Mesodermal cell (in vitro differentiated cells): Measurements from ENCODE around the gene ADAMTS17.

Experiments used
- H3K27ac ChIP-seq: 2 replicates; pipeline ENCODE4 v1.7.0; 2013; ENCODE audit warnings: mild to moderate bottlenecking, low read depth, low read length, moderate library complexity; ENCODE audit not compliant: severe bottlenecking
- H3K36me3 ChIP-seq: 2 replicates; pipeline ENCODE4 v1.7.1; 2013; ENCODE audit warnings: mild to moderate bottlenecking, low read length, moderate library complexity; ENCODE audit not compliant: control insufficient read depth, insufficient read depth
- H3K4me1 ChIP-seq: one replicate; pipeline ENCODE4 v1.7.1; 2013; ENCODE audit warnings: mild to moderate bottlenecking, low read length; ENCODE audit not compliant: insufficient read depth, control insufficient read depth, poor library complexity, severe bottlenecking
- H3K4me3 ChIP-seq: 2 replicates; pipeline ENCODE4 v1.7.0; 2013; ENCODE audit warnings: low read length, control low read depth, mild to moderate bottlenecking; ENCODE audit not compliant: insufficient read depth, poor library complexity, severe bottlenecking; ENCODE audit errors: extremely low read depth
- H3K9me3 ChIP-seq: 2 replicates; pipeline ENCODE4 v1.7.1; 2013; ENCODE audit warnings: mild to moderate bottlenecking, low read length, moderate library complexity; ENCODE audit not compliant: control insufficient read depth
- WGBS, 2 experiments: methylation state at CpG; one replicate each; pipeline ENCODE4 v1.1.5; 2013; ENCODE audit warnings: missing lambda C conversion rate in 2 of 2; ENCODE audit not compliant: insufficient coverage in 2 of 2; 5-methylcytosine and 5-hydroxymethylcytosine counted together

The ADAMTS17 gene

GRCh38 chr15:100166313-100166712, 175.5 kb downstream of the ADAMTS17 start:
- no CpG with 5 or more reads among the region's 1 CpG for WGBS, 2 experiments
- H3K27ac ChIP-seq, result no peak overlapping the region
- no peak overlapping the region for H3K4me3 ChIP-seq

GRCh38 chr15:100163961-100164360, 177.8 kb downstream of the ADAMTS17 start:
- 81 to 83% methylated on average over 3 of the region's 3 CpGs for WGBS, 2 experiments
- Histone ChIP-seq H3K9me3 (no peaks in the 10 kb centered on the region), H3K4me3 (no peak overlapping the region), H3K27ac (no peak overlapping the region), H3K4me1 (no peaks in the 10 kb centered on the region), H3K36me3 (no peaks in the 10 kb centered on the region)

More at GRCh38 chr15:100166313-100166712, 175.5 kb downstream of the ADAMTS17 start:
- no peaks in the 10 kb centered on the region for H3K4me1 ChIP-seq
- peaks cover 4% of the 10 kb centered on the region for H3K9me3 ChIP-seq
- H3K36me3 ChIP-seq, result no peaks in the 10 kb centered on the region

- 93 to 95% methylated on average over 8 to 10 of the region's 11 CpGs for WGBS, 2 experiments
- Histone ChIP-seq H3K27ac (no peak overlapping the region), H3K36me3 (no peaks in the 10 kb centered on the region), H3K9me3 (no peaks in the 10 kb centered on the region), H3K4me1 (no peaks in the 10 kb centered on the region), H3K4me3 (no peak overlapping the region)
These were observed 180.8 kb downstream of the ADAMTS17 start for GRCh38 chr15:100160953-100161352.

- H3K36me3 ChIP-seq, result no peaks in the 10 kb centered on the region
- no peak overlapping the region for H3K27ac ChIP-seq
- no peak overlapping the region for H3K4me3 ChIP-seq
- no peaks in the 10 kb centered on the region for H3K9me3 ChIP-seq
- no peaks in the 10 kb centered on the region for H3K4me1 ChIP-seq
- WGBS, 2 experiments, result 78 to 88% methylated on average over 2 of the region's 2 CpGs
These were observed 182.3 kb downstream of the ADAMTS17 start for GRCh38 chr15:100159436-100159835.

- no peak overlapping the region for H3K4me3 ChIP-seq
- no peaks in the 10 kb centered on the region for H3K36me3 ChIP-seq
- H3K27ac ChIP-seq, result no peak overlapping the region
- 82 to 83% methylated on average over 1 of the region's 4 CpGs for WGBS, 2 experiments
- no peaks in the 10 kb centered on the region for H3K9me3 ChIP-seq
- H3K4me1 ChIP-seq, result no peaks in the 10 kb centered on the region
These were observed 183.4 kb downstream of the ADAMTS17 start for GRCh38 chr15:100158356-100158755.

- no peaks in the 10 kb centered on the region for H3K4me1 ChIP-seq
- no peaks in the 10 kb centered on the region for H3K36me3 ChIP-seq
- H3K27ac ChIP-seq, result no peak overlapping the region
- H3K9me3 ChIP-seq, result no peaks in the 10 kb centered on the region
- no peak overlapping the region for H3K4me3 ChIP-seq
- WGBS, 2 experiments, result 88 to 96% methylated on average over 6 of the region's 6 CpGs
These were observed 185.6 kb downstream of the ADAMTS17 start for GRCh38 chr15:100156201-100156600.

GRCh38 chr15:100154338-100154737, 187.4 kb downstream of the ADAMTS17 start:
- H3K36me3 ChIP-seq, result no peaks in the 10 kb centered on the region
- H3K4me3 ChIP-seq, result no peak overlapping the region
- no peaks in the 10 kb centered on the region for H3K9me3 ChIP-seq
- WGBS, 2 experiments, result 86 to 87% methylated on average over 6 of the region's 8 CpGs
- H3K27ac ChIP-seq, result no peak overlapping the region
- H3K4me1 ChIP-seq, result no peaks in the 10 kb centered on the region

- Histone ChIP-seq H3K36me3 (no peaks in the 10 kb centered on the region), H3K4me1 (no peaks in the 10 kb centered on the region), H3K27ac (no peak overlapping the region), H3K4me3 (no peak overlapping the region), H3K9me3 (peaks cover 6% of the 10 kb centered on the region)
- 90 to 94% methylated on average over 7 to 8 of the region's 8 CpGs for WGBS, 2 experiments
These were observed 189.3 kb downstream of the ADAMTS17 start for GRCh38 chr15:100152463-100152862.

GRCh38 chr15:100150906-100151305, 190.9 kb downstream of the ADAMTS17 start:
- H3K36me3 ChIP-seq, result no peaks in the 10 kb centered on the region
- no peak overlapping the region for H3K27ac ChIP-seq
- peaks cover 8% of the 10 kb centered on the region for H3K9me3 ChIP-seq
- H3K4me1 ChIP-seq, result no peaks in the 10 kb centered on the region
- 88 to 91% methylated on average over 5 to 8 of the region's 8 CpGs for WGBS, 2 experiments
- H3K4me3 ChIP-seq, result no peak overlapping the region

- peaks cover 8% of the 10 kb centered on the region for H3K9me3 ChIP-seq
- H3K27ac ChIP-seq, result no peak overlapping the region
- no peaks in the 10 kb centered on the region for H3K36me3 ChIP-seq
- no peak overlapping the region for H3K4me3 ChIP-seq
- 94 to 100% methylated on average over 3 of the region's 3 CpGs for WGBS, 2 experiments
- H3K4me1 ChIP-seq, result no peaks in the 10 kb centered on the region
These were observed 193.9 kb downstream of the ADAMTS17 start for GRCh38 chr15:100147828-100148227.

GRCh38 chr15:100143378-100143777, 198.4 kb downstream of the ADAMTS17 start:
- Histone ChIP-seq H3K4me3 (no peak overlapping the region), H3K9me3 (peaks cover 8% of the 10 kb centered on the region), H3K36me3 (no peaks in the 10 kb centered on the region), H3K27ac (no peak overlapping the region), H3K4me1 (no peaks in the 10 kb centered on the region)
- WGBS, 2 experiments, result 100% methylated on average over 1 of the region's 1 CpG; no CpG with 5 or more reads in 1 of the 2 experiments
